ENCODE measurements around the gene PPARG.

Gene PPARG

DNA sequence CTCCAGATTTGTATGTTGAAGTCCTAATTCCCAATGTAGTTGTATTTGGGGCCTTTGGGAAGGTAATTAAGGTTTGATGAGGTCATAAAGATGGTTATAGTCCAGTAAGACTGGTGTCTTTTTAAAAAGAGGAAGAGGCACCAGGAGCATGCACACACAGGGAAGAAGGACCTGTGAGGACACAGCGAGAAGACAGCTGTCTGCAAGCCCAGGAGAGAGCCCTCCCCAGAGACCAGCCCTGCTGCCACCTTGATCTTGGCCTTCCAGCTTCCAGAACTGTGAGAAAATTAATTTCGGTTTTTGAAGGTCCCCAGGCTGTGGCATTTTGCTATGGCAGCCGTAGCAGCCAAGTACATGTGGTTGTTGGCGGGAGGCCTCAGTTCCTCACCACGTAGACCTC is 162.6 kb downstream of the PPARG start:
- Histone ChIP-seq H3K4me3 (ENCODE audit: low read depth, low read length) (no peak overlapping the region), H3K36me3 (ENCODE audit: control insufficient read depth, insufficient read depth, low read length) (no peaks in the 10 kb centered on the region), H3K9me3 (ENCODE audit: control insufficient read depth, low read length) (no peaks in the 10 kb centered on the region), H3K4me1 (no peaks in the 10 kb centered on the region), H3K79me2 (no peaks in the 10 kb centered on the region), H3K27me3 (ENCODE audit: control insufficient read depth, insufficient read depth, low read length) (no peaks in the 10 kb centered on the region), H3K4me2 (ENCODE audit: low read length) (no peak overlapping the region), H3K9ac (no peak overlapping the region), H2AFZ (no peak overlapping the region), H3K27ac (no peak overlapping the region)
- TF ChIP-seq, protein P1, sequence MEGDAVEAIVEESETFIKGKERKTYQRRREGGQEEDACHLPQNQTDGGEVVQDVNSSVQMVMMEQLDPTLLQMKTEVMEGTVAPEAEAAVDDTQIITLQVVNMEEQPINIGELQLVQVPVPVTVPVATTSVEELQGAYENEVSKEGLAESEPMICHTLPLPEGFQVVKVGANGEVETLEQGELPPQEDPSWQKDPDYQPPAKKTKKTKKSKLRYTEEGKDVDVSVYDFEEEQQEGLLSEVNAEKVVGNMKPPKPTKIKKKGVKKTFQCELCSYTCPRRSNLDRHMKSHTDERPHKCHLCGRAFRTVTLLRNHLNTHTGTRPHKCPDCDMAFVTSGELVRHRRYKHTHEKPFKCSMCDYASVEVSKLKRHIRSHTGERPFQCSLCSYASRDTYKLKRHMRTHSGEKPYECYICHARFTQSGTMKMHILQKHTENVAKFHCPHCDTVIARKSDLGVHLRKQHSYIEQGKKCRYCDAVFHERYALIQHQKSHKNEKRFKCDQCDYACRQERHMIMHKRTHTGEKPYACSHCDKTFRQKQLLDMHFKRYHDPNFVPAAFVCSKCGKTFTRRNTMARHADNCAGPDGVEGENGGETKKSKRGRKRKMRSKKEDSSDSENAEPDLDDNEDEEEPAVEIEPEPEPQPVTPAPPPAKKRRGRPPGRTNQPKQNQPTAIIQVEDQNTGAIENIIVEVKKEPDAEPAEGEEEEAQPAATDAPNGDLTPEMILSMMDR (IDR thresholded peaks at IDR 0.05) = no peak

DNA sequence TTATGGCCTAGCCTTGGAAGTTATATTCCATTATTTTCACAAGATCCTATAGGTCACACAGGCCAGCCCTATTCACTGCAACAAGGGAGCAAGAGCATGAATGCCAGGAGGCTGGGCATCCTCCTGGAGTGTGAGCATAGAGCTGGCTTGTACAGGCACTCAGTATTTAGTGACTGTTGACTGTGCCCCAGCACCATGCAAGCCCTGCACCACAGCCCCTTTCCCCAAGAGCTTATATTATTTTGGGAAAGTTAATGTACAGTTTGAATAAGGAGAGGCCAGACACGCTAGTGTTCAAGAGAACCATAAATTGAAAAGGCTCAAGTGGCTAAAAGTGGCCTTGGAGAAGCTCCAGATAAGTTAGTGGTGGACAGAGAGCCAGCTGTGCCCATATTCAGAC is 163.1 kb downstream of the PPARG start:
- no peaks in the 10 kb centered on the region for H3K27me3 ChIP-seq (ENCODE audit: control insufficient read depth, insufficient read depth, low read length)
- H3K79me2 ChIP-seq = no peaks in the 10 kb centered on the region
- H3K4me1 ChIP-seq = no peaks in the 10 kb centered on the region
- H3K36me3 ChIP-seq (ENCODE audit: control insufficient read depth, insufficient read depth, low read length) = no peaks in the 10 kb centered on the region
- no peak overlapping the region for H3K27ac ChIP-seq
- H2AFZ ChIP-seq = no peak overlapping the region
- TF ChIP-seq, protein P1 (IDR thresholded peaks at IDR 0.05) = no peak
- no peak overlapping the region for H3K4me2 ChIP-seq (ENCODE audit: low read length)
- no peaks in the 10 kb centered on the region for H3K9me3 ChIP-seq (ENCODE audit: control insufficient read depth, low read length)
- no peak overlapping the region for H3K9ac ChIP-seq
- H3K4me3 ChIP-seq (ENCODE audit: low read depth, low read length) = no peak overlapping the region

DNA sequence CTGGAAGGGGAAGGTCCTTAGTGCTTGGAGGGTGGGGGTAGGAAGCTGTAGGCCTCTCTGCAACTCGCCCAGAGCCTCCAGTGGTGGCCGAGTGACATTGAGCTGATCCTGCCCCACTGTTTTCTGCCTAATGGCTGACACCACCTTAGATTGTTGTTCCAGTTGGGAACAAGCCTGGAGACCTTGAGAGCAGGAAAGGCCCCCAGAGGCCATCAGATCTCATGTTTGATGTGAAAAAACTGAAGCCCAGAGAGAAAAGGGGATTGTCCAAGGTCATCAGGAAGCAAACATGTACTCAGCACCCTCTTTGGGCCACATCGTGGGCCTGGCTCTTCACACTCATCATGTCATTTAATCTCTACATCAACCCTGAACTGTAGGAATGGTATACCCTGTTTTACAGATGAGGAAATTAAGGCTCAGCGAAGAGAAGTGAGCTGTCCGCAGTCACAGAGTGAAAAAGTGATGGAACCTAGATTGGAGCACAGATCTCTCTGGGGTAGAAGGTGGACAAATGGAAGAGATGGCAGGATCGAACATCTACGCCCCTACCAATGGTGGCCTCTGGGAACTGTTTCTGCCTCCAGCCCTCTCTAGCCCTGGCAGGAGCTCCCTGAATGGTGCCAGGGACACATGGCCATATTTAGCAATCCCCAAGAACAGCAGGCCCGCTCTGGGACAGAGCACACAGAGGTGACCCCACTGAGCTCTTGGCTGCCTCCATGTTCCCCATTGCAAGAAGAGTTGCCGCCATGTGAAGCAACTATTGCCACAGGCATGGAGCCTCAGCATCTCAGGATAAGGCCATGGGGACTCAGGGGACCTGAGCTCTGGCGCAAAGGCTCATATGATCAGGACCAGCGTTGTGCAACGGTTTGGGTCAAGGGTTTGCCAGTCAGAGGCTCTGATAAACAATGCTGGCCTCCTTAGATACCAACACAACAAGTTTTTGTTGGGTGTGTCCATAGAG is 163.8 kb downstream of the PPARG start:
- H3K27ac ChIP-seq = no peak overlapping the region
- no peak overlapping the region for H3K9ac ChIP-seq
- TF ChIP-seq, protein P1 (IDR thresholded peaks at IDR 0.05) = no peak
- no peaks in the 10 kb centered on the region for H3K9me3 ChIP-seq (ENCODE audit: control insufficient read depth, low read length)
- H3K4me3 ChIP-seq (ENCODE audit: low read depth, low read length) = no peak overlapping the region
- no peaks in the 10 kb centered on the region for H3K36me3 ChIP-seq (ENCODE audit: control insufficient read depth, insufficient read depth, low read length)
- H3K79me2 ChIP-seq = no peaks in the 10 kb centered on the region
- H2AFZ ChIP-seq = no peak overlapping the region
- no peaks in the 10 kb centered on the region for H3K4me1 ChIP-seq
- no peak overlapping the region for H3K4me2 ChIP-seq (ENCODE audit: low read length)
- H3K27me3 ChIP-seq (ENCODE audit: control insufficient read depth, insufficient read depth, low read length) = no peaks in the 10 kb centered on the region

DNA sequence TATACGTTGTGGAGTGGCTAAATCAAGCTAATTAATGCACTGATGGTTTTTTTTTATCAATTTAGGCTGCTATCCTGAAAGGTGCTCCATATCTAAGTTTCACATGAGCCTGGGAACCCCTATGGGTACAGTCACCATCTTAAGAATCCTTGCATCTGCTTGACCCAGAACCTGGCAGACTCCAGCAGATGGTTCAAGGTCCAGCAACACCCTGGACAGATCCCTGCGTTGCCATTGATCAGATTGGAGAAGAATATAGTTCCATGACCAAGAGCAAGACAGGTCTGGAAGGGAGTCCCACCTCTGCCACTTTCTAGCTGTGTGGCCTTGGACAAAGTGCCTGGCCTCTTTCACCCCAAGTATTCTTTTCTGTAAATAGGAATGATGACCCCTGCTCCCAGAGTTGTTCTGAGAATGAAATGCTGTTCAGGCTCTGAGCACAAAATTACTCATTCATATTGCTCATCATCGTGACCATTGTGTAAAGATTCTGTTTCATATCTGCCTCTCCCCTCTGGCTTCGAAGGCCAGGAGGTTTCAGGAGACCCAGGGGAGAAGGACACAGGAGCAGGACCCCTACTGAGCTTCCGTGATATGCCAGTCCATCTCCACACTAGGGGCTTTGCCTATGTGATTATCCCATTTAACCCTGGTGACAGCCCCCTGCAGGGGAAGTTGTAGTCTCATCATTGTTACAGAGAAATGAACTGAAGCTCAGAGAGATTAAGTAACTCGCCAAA is 165.4 kb downstream of the PPARG start:
- TF ChIP-seq, protein P1 (IDR thresholded peaks at IDR 0.05) = no peak
- H3K36me3 ChIP-seq (ENCODE audit: control insufficient read depth, insufficient read depth, low read length) = no peaks in the 10 kb centered on the region
- H3K27ac ChIP-seq = no peak overlapping the region
- no peaks in the 10 kb centered on the region for H3K4me1 ChIP-seq
- no peak overlapping the region for H3K9ac ChIP-seq
- H2AFZ ChIP-seq = no peak overlapping the region
- H3K27me3 ChIP-seq (ENCODE audit: control insufficient read depth, insufficient read depth, low read length) = no peaks in the 10 kb centered on the region
- H3K4me2 ChIP-seq (ENCODE audit: low read length) = no peak overlapping the region
- H3K9me3 ChIP-seq (ENCODE audit: control insufficient read depth, low read length) = no peaks in the 10 kb centered on the region
- no peak overlapping the region for H3K4me3 ChIP-seq (ENCODE audit: low read depth, low read length)
- H3K79me2 ChIP-seq = no peaks in the 10 kb centered on the region
